HG03571 (cell line): ENCODE results near the gene DIO3.
"Not testable (repeated sequence)": the region's sequence is repeated elsewhere in the genome, so short reads cannot be mapped to it uniquely, and the experiment has no call there.

ENCODE experiments used
- ATAC-seq: cut with Tn5 transposase; IDR thresholded peaks from one replicate; pipeline ENCODE4 v1.9.1; 2021; ENCODE audit not compliant: unreplicated experiment

The DIO3 gene

DNA sequence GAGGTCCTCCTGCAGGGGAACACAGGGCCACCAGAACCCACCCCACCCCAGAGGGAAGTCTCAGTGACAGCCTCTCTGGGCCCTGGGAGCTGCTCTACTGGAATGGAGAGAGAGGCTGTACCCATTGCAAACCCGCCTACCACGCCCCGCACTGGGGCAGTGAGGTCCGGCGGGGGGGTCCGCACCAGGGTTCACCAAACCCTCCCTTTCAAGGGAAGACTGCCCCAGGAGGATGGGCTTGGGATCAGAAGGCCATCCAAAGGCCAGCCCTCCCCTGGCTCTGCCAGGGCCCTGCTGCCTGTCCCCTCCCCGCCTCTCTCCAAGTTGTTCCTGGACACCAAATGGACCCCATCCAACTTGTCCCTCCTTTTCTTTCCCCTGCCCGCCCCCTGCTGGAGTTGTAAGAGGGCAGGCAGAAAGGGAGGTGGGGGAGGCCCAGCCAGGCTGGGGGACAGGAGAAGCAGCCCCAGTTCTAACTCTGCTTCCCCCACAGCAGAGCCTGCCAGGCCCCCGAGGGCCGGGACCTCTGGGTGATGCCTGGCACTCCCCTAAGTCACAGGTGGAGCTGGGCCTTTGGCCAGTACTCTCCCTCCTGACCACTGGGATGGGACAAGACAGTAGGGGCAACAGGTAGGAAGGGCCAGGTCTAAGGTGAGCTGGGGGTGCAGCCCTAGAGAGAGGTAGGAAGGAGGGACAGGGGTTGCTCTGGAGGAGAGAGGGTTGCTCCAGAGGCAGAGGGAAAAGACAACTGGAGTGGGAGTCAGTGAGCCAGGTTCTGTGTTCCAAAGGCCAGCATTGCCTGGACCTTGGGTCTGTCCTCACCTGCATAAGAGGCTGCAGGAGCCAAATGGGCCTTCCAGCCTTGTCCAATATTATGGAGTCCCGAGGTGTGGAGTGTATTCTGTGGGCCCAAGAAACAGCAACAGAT, 3.2 kb upstream of the DIO3 start:
- ATAC-seq = no peak

DNA sequence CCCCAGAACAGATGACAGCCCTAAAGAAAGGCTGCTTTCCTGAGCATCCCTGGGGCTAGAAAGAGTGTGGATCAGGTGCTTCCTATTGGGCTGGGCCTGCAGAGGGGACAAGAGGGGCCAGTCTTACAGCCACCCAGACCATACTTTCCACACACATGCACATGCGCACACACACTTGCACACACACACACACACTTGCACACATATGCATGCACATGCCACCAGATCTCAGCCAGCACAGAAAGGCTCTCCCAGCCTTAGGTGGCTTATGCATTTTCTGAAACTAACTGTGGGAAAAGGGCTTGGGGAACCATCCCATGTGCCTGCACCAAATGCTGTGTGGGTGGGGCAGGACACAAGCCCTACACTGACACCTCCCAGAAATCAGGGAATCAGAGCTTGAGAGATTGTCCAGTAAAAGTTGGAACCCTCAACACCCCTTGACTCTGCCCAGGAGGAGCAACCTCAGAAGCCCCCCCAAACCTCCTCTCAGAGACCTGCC, 2.5 kb upstream of the DIO3 start:
- ATAC-seq = no peak

DNA sequence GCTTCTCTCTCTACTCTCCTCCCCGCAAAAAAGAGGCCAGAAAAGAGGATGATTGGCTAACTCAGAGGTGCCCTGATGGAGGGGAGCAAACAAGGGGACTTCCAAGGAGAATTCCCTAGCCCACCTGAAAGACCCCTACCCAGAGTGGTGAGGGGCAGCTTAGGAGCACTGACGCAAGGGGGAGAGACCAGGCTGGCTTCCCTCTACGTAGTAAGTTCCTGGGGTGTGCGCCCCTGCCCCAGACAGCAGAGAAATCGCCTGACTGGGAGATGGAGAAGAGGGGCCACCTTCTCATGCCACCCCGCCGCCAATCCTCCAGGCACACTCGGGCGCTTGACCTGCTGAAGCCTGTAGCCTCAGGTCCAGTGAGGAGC, 2.1 kb upstream of the DIO3 start:
- no peak for ATAC-seq

DNA sequence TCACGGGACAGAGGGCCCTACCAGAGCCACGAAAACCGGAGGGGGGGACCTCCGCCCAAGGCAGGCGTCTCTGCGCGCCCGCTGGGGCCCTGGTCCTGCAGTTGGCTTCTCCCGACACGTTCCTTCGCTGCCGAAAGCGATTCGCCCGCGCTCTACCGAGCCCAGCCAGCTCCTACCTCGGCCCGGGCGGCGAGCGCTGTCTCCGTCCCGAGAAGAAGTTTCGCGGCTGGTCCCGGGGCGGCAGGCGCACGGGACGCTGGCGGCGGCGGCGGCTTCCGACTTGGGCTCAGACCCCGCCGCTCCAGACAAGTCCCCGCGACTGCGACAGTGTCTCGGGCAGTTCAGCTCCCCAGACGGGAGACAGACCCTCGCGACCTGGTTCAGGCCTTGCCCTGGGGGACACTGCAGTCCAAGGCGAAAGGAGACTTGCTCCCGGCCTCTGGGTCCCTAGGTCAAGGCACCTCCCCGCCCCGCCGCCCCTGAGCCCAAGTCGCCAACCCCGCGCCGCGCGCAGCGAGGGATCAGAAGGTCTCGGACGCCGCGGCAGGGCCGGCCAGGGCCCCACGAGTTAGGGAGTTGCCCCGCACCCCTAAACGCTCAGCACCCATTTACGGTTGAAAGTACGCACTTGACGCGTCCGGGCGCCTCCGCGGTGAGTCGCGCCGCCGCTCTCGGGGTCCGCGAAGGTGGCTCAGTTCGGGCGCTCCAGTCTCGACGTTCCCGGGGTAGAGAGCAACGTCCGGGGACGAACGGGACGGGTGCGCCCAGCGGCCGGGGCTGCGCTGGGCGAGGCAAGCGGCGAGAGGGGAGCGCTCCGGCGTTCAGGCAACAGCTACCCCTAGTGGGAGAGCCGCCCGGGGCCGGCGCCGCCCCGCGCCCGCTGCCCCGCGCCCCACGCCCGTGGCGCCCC, 1.4 kb upstream of the DIO3 start:
- ATAC-seq = no peak

DNA sequence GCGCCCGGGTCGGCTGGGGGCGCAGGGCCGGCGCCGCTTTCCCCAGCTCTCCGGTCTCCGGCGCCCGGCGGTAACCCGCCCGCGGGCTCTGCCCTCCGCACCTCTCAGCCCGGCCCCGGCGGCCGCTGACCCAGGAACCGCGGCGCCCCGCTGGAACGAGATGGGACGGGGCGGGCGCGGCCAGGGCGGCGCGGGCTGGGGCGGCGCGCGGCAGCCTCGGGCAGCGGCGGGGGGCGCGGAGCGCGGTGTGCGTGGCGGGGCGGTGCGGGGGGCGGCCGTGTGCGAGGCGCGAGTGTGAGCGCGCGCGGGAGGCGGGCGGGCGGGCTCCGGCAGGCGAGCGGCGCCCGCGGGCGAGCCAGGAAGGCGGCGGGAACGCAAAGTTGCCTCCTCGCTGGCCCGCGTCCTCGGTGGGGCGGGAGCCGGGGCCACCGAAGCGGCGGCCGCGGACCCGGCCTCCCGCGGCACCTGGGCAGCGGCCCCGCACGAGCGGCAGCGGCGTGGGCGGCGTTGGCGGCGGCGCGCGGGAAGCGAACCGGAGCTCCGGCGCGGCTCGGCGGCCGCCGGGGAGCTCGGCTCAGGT, 671 bp upstream of the DIO3 start:
- ATAC-seq = no peak

DNA sequence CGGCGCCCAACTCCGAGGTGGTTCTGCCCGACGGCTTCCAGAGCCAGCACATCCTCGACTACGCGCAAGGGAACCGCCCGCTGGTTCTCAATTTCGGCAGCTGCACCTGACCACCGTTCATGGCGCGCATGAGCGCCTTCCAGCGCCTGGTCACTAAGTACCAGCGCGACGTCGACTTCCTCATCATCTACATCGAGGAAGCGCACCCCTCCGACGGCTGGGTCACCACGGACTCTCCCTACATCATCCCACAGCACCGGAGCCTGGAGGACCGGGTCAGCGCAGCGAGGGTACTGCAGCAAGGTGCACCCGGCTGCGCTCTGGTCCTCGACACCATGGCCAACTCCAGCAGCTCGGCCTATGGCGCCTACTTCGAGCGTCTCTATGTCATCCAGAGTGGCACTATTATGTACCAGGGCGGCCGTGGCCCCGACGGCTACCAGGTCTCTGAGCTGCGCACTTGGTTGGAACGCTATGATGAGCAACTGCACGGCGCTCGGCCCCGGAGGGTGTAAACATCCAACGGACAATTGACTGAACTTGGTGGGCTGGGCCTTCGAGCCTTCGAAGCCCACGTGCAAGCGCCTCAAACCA, 699 bp downstream of the DIO3 start:
- no peak for ATAC-seq

DNA sequence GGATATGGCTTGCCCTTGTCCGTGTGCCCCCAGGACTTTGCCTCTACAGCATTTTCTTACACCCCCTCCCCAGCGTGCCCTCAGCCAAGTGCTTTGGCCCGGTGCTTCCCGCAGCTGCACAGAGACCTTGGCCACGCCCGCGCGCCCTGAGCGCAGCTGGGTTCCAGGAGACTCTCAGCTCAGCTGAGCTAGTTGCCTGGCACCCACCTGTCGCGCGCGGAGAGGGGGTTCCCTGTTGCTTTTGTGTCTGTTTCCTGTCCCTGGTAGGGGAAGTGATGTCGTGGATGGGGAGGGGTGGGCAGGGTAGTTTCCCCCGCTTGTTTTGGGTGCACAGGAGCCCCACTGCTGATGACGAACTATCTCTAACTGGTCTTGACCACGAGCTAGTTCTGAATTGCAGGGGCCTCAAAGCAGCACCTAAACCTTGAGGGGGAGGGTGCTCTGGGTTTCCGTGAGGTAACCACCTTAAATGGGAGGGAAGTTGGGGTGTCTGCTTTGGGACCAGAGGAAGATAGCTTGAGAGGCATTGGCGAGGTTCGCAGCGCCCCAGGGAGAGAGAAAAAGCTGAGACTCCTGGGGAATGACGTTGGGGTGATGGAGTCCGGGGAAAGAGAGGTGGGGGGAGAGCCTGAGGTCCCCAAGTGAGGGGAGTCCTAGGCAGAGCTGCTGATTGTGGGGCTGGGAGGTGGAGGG, 1.5 kb downstream of the DIO3 start:
- no peak for ATAC-seq

DNA sequence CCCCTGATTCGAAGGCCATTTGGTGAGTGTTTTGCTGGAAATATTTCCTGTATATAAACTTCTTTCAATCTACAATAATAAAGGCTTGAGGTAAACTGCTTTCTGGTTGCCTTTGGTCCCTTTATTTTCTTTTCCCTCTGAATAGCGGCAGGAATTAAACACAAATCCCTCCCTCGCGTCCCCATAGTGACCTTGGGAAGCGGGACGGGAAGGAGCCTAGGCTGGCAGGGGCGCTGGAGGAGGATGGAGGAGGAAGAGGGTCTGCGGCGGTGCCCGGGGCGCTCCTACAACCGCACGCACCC, 2.0 kb downstream of the DIO3 start:
- ATAC-seq = no peak

DNA sequence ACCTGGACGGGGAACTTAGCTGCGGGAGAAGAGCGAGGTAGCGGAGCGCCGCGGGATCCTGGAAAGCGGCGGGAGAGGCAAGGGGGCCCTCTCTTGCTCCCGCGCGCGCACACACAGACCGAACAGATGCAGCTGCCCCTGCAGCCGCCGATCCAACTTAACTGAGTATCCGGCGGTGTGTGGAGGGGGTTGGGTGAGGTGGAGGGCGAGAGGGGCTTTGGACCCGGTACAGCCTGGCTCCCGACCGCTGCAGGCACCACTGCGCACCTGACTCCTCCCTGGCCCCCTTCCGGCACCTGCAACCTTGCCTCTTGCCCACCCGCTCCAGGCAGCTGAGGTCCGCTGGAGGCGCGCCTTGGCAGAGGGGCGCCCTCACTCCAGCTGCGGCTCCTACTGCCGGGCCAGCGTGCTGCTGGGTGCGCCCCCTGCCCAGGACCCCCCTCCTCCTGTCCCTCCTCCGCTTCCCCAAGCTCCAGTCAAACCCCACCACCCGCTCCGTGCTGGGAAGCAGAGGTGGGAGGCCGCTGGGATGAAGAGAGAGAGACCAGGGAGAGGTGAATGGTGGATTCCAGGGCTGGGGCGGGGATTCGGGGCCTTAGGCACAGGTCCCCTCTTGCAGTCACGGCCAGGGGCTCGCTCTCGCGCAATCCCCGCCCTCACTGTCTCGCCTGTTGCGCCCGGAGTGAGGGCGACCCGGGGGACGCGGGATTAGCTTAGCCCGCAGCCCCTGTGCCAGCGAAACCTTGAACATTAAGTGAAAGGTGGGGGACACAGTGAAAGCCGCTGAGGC, 2.6 kb downstream of the DIO3 start:
- ATAC-seq = no peak

DNA sequence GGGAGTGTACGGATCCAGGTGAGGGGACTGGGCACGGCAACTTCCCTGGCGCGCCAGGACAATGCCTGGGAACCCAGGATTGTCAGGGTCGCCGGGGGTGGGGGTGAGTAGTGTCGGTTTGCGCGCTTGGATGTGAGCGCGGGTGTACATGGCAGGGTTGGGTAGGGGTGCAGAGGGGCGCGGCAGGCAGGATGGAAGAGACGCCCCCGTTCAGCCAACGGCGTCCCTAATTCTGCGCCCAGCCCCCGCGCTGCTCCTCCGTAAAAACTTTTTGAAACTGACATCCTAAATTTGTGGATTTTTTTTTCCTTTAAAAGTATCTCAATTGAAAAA, 3.1 kb downstream of the DIO3 start:
- ATAC-seq = no peak

DNA sequence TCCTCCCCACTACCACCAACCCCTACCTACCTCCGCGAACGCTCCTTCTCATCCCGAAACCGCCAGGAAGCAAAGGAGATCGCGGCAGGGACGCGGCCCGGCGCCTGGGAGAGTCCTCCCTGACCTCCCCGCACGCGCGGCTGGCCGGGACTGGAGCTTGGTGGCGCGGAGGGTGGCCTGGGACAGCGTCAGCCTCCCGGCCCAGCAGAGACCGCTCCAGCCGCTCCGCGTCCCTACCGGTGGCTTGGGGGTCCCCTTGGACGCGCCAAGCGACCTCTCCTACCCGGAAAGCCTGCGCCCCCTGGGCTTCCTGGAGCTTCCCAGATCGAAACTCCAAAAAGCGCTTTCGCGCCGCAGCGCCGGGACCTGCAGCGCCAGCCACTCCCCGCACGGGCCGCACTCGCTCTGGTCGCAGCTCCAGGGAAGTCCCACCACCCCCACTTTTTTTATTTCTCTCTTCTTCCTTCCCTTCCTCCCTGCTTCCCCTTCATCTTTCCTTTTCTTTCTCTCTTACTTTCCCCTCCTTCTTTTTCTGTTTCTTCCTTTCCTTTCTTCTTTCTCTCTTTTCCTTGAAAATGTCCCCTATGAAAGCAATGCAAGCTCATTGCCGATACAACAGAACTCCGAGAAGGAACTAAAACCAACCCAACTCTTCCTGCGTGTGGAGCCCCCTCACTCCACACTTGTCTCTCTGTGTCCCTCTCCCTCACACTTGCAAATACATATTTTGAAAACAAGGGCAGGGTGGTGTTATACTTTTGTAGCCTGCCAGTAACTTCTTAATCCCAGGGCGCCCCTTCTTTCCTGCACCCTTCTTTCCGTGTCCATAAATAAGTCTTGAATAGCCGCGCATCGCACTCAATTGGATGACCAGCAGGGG, 3.8 kb downstream of the DIO3 start:
- ATAC-seq = no peak

DNA sequence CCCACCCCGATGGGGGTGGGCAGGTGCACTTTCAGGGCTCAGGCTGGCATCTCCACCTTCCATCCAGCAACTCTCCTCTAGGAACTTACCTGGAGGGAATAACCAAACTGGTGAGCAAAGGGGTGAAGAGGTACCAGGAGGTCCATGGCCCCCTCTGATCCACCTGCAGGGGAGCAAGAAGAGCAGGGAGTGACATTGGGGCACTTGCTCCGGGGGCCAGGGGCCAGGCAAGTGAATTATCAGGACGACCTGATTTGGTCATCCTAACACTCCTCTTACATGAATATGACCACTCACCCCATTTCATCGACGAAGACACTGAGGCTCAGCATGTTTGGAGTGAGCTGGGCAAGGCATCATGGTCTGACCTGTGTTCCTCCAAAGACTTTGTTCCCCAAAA, 6.0 kb downstream of the DIO3 start:
- no peak for ATAC-seq

DNA sequence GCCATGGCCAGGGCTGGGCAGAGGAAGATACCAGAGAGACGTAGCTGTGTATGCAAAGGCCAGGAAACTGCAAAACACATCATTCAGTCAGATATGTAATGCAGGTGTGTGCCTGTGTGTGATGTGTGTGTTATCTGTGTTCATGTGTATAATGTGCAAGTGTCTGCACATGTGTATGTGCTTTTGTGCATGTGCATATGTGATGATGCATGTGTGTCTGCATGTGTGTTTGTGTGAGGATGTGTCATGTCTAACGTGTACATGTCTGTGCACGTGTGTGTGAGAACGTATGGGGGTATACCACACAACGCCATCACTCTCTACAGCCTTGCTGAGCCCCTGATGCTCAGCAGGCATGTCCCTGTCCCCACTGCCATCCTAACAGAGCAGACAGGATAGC, 9.7 kb downstream of the DIO3 start:
- no peak for ATAC-seq

DNA sequence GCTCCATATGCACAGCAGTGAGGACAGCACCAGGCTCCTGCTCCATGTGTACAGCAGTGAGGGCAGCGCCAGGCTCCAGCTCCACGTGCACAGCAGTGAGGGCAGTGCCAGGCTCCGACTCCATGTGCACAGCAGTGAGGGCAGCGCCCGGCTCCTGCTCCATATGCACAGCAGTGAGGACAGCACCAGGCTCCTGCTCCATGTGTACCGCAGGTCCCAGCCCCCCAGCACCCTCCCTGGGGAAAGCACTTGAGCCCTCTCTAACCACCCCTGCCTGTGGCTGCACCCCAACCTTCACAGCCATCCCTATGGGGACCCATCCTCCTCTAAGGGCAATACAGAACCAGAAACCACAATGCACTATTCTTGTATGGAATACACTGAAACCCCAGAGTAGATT, 11.2 kb downstream of the DIO3 start:
- ATAC-seq = not testable (repeated sequence)

DNA sequence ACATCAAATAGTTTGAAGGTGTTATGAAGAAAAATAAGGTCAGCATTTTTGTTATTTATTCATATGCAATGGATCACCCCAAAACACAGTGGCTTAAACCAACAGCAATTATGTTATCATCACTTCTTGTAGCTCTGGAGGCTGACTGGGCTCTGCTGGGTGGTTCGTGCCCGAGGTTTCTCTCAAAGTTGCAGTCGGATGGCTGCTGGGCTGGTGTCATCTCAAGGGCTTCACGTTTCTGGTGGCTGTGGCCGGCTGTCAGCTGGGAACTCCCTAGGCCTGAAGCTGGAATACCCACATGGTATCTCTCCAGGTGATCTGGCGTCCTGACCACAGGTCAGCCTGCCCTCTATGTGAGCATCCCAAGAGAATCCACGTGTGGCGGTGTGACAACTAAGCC, 12.0 kb downstream of the DIO3 start:
- ATAC-seq = no peak

DNA sequence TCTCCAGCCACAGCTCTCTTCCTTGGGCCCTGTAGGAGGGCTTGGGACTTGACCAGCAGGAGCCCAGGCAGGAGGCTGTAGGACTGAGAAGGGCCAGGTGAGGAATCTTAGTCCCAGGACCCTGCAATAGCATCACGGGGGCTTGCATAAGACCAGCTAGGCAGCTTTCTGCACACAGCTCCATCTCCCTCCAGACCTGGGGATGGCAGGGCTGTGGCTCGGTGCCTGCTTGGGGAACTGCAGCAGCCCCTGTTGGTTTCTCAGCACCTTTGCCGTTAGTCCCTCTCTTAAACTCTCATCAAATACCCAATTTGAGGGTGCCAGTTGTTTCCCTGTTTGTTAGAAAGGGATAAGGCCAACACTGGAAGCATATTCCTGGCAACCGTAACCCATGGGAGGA, 14.3 kb downstream of the DIO3 start:
- no peak for ATAC-seq

DNA sequence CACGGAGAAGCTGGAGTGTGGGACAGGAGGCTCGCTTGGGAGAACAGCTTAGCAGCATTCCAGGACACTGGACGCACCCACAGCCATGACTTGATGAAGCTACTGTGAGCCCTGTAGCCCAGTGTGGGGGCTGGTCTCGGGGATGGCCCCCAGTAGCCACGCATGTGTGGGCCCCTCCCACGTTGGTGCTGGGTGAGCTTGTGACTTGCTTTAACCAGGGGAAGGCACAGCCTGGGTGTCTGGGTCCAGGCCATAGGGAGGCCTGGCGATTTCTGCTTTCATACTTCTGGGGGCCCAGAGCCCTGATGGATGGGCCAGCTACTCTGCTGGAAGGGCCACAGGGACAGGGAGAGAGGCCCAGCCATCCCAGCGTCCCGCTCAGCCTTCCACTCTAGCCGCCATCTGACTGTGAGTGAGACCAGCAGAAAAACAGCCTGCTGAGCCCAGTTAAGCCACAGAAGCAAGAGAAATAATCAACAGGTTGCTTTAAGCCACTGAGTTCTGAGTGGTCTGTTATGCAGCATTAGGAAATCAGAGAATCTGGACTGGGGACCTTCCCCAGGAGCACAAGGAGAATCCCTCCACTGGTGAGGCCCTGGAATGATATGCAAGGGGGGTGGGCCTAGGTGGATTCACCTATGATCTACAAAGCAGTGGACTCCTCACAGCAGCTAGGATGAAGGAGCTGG, 16.1 kb downstream of the DIO3 start:
- no peak for ATAC-seq

DNA sequence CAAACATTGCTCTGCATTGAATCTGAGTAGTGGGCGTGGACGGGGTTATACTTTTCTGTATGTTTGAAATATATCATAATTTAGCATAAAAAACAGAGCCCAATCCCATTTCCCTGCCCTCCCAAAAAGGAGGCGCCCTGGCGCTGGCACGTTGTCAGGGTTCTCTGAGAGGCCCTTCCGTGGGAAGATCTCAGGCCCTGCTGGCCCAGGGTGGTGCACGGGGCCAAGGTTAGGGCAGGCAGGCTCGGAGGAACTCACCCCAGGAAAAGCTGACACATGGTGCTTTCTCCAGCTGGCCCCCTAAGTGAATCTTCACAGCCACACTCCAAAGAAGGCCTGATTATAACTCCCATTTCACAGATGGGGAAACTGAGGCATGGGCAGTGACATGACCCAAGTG, 17.2 kb downstream of the DIO3 start:
- no peak for ATAC-seq
